Measurements from ENCODE around the gene OSBPL3. TPM values are rescaled to one million over a fixed set of nuclear protein-coding genes. Genes with fewer than 3 reads are reported as not detected.
"Not testable (repeated sequence)": the region's sequence is repeated elsewhere in the genome, so short reads cannot be mapped to it uniquely, and the experiment has no call there.

Gene OSBPL3
- polyA plus RNA-seq, 12 donors = 2.5 to 10.3 (median 4.9) TPM; not detected in 1

DNA sequence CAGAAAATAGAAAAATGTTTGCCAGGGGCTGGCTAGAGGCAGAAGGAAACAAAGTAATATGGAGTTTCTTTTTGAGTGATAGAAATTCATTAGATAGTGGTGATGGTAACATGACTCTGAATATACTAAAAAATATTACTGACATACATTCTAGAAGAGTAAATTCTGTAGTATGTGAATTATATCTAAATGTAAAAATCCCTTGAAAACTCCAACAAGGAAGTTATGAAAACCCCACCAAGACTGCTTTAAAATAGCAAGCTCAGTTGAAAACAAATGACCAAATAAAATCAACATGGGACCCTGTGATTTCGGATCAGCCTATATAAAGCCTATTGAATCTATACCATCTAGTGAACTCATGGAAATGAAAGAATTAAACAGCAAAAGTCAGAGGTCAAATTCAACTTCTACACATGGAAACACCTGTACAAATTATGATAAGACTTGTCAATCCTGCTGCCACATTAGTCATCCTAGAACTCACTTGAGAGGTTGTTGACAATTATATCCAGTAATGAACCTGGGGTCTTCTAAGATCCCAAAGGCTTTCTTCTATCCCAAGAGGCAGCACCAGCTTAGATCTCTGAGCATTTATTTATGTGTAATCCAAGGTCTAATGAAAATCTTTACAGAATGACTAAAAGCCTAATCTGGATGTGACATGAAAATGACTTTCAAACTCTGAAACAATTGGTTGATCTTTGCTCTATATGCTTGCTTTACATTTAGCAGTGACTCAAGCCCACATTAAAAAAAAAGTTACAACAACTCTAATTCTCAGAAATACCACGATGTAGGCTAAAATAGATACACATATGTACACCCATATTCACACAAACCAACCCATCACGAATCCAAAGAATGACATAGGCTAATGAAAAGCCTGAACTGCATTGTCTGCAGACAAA lies 59.3 kb downstream of the OSBPL3 start:
- no peak for DNase-seq

DNA sequence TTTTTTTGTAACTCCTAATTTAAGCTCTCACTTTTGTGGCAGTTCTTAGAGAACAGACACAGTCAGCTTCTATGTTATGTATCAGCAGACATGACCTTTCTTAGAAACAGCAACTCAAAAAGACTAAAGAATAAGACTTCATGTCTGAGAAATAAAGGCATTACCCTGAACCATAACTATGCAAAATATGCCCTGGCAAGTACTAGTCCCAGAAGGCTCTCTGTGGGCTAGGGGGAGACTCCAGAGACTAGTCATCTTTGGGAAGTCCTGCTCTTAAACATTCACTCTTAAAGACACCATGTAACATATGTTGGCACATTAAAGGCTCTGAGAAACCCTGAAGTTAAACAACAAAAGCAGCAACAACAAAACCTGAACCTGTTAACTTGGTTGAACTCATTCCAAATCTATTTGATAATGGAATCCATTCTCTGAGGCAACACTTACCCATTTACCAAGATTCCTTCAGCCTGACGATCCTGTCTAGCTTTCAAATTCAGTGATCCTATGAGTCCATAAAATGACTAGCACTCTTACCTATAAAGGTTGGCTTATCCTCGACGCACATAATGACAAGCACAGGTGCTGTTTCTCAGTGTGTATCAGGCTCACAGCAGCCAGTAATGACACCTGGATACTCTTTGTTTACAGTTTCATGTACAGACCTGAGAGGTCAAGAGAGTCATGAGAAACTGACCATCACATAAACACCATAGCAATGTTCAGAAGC lies 62.3 kb downstream of the OSBPL3 start:
- DNase-seq = no peak

DNA sequence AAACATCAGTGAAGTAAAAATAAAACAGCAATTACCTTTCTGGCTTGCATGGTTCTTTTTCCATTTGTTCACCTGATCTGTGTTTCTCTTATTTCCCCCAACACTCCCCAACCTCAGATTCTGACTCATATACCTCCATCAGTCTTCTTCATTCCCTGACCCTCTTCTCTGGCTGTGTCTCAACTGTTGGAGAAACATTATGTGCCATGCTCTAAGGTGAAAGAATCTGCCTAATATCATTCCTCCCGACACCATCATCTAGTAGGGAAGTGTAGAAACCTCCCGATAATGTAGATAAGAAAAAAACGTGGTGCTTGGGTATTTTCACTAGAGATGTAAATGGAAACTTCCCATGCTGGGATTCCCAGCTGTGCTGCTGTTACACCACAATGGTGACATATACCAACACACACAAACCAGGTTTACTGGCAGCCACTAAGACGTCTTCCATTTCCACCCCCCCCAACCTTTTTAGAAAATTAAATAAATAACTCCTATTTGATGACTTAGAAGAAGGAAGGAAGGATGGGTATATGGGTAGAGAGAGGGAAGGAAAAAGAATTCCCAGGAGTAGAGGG lies 63.4 kb downstream of the OSBPL3 start:
- DNase-seq = no peak

DNA sequence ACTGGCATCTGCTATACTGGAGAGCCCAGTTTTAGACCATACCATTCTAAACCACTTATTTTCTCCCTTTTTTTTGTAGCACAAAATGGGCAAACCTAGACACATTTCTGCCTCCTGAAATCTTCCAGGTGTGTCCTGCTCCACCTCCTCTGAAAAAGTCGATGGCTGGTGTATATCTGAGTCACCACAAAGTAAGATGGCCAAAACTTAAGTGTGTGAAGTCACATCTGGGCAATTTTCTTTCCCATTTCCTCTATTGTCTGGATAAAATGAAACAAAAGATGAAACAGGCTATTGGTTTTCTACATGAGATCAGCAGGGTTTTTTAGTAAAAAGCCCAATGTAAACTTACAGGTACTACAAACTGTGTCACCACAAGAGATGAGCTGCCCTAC lies 65.5 kb downstream of the OSBPL3 start:
- DNase-seq = no peak

DNA sequence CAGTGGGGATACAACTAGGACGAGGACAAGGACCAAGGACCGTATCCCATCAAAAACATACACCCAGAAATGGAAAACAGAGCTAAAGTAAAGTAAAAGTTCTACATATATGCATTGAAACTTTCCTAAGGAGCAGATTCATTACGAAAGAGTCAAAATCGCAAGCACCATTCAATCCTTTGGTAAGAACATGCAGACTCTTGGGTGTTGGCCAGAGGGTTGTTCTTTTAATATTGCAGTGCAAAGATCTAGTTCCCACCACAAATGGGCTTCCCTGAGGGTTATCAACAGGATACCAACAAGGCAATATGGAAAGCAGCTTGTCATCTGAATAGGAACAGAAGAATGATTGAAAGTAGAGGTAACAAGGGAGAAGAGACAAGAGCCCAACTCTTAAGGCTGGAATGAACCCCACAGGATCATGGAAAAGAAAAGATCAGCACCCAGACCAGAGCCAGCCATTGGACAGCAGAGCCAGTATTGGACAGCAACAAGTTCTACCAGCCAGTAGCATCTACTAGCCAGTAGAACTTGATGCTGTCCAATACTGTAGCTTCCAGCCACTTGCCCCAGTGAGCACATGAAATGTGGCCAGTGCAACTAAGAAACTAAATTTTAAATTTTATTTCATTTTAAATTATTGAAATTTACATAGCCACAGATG lies 66.0 kb downstream of the OSBPL3 start:
- no peak for DNase-seq

DNA sequence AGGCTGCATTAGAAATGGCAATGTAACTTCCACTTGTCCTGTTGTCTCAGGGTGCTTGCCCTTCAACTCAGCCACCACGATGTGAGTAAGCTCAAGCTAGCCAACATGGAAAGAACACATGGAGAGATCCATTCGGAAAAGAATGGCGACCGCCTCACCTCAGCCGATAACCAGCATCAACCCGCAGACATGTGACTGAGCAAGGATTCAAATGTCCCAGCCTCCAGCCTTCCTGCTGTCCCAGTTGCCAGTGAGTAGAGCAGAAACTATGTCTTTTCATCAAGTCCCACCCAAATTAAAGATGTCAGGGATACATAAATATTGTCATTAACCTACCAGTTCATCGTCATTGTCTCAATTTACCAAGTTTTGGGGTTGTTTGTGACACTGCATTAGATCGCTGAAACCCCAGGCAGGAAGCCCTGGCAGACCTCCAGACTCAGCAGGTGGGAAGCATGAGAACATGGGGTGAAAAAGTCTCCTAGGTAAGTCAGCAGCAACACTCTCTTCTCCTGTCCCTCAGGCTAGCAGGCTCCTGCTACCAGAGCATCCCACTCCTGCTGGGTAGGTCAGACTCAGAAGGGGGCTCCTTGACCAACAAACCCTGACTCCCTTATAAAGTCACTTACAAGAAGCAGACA lies 67.0 kb downstream of the OSBPL3 start:
- no peak for DNase-seq

DNA sequence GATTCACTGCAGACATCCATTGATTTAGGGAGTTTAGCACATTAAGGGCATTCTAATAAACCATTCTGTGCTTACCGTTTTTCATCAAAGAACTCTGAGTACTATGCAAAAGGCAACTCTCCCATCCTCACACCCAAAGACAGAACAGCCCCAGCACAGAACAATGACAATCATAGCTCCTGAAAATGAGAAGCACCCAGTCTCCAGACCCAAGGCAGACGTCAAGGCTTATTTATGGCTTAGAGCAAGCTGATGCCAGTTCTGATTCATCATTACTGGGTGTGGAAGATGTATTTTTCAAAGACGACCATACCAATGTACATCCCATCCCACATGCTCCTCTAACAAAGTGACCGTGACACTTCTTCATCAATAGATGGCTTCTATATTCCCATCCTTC lies 67.6 kb downstream of the OSBPL3 start:
- no peak for DNase-seq

DNA sequence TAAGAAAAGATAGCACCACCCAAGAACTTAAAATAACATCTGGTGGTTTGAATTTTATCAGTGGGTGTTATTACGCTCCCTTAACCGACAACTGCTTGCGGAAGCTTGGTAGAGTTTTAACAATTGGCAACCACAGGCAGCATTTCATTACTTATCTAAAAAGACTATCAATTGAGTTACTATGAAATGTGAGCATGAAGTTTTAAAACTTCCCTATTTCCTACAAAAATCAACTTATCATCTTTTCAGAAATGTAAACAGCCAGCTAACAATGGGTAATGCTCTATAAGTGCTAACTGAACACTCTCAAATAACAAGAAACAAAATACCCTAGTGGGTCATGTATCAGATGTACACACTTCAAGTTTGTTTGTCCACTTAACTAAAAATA lies 68.8 kb downstream of the OSBPL3 start:
- no peak for DNase-seq

DNA sequence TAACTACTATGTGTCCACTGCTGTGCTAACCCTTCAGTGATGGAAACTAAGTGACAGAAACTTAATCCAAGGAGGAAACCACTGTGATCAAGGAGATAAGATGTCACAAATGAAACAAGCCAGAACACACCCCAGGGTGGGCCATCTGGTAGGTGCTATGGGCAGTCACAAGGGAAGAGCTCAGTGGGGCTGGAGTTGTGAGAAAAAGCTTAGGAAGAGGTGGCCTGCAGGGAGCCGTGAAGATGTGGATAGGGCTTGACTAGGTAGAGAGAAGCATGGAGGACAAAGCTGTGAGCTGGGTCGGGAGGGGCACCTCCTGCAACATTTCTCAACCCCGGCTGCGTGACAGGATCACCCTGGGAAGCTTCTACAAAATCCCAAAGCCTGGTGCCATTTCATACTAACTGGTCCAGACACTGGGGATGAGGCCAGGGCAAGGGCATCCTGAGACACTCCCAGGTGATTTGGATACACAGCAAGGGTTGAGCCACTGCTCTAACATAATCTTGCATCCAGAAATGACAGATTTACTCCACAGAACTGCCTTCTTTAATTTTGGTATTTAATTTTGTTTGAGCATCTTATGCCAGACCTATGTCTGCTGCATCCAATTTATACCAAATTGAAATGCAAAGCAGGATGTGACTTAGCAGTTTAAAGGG lies 69.3 kb downstream of the OSBPL3 start:
- DNase-seq = no peak

DNA sequence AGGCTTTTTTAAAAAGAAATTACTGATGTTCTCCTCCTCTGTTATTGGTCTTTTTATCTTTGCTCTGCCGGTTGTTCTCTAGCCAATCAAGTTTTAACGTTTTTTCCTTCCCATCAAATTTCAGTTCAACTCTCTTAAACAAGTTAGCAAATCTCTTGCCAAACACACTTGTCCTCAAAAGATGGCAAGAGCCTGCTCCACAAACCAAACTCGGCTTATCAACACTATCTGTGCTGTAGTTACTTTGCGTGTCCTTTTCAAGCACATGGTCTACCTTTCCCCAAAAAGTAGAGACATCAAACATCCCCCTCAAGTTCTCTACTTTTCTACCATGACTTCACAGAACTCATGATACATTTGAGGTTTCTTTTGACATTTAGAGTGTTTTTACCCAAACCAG lies 71.3 kb downstream of the OSBPL3 start:
- no peak for DNase-seq

DNA sequence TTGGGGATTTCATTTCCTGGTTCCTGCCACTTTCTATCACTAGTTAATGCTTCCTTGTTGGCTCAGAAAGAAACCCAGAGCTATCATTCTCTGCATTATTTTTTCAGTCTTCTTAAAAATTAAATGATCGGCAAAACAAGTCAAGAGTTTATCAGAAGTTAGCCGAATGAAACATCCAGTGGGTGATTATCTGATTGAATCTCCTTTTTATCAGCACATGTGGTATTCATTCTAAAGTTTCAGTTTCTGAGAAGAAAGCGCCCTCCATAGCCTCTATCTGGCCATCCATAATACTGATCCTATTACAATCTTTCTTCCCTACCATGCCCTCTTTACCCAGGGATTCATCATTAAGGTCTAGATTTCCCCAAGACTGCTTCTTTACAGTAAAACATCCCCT lies 71.8 kb downstream of the OSBPL3 start:
- no peak for DNase-seq

DNA sequence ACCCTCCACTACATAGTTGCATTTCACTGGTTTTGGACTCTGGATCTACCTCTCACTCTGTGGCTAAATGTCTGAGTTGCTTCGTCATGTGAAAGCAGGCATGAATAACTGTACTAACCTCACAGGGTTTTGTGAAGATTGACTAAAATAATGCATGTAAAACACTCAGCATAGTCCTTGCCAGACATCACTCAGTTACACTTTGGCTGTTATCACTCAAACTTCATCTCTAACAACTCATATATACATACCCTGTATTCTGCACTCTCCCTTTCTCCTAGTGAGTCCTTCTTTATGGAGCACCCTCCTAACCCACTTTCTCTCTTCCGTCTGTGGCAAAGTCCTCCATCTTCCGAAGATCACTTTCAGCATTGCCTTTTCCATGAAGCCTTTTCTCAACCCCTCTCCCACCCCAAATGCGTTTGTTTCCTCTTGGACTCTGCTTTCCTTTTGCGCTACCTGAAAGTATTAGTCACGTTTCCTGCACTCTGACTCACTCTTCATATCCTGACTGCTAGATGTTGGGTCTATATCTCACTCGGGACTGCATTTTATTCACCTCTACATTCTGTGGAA lies 72.6 kb downstream of the OSBPL3 start:
- no peak for DNase-seq

DNA sequence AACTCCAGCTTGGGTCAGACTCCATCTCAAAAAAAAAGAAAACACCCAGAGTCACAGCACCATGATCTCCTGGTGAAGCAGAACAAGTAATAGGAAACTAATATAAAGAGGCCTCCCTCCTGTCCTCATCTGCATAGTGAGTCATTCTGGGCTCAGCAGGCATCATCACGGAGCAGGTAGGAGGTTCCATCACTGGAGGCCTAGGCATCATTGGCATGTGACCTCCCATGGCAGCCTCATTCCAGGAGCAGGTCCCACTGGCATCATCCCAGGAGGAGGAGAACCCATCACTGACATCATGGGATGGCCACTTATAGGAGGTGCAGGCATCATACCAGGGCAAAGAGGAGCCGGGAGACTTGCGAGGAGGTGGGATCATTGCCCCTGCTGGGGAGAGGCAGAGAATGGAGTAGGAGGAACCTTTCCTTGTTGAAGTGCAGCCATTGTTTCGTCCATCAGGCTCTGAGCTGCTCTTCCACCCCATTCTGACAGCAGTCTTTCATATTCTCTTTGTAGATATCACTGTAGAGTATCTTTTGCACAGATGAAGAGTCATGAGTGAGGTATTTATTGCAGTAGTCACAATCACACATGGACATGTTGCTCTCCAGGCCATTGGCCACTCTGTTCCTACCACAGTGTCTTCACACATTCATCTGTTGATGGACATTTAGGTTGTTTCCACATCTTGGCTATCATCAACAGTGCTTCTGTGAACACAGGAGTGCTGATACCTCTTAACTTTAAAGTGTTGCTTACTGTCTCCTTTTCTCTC lies 73.8 kb downstream of the OSBPL3 start:
- DNase-seq = no peak

DNA sequence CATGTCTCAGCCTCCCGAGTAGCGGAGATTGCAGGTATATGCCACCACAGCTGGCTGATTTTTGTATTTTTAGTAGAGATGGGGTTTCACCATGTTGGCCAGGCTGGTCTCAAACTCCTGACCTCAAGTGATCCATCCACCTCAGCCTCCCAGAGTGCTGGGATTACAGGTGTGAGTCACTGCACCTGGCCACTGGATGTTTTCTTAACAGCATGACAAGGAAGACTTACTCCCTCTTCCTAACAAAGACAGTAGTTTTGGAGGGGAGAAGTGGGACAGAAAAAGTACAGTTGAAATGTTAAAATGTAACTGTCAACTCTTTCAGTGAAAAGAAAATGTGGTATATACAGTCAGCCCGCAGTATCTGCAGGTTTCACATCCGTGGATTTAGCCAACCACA lies 76.0 kb downstream of the OSBPL3 start:
- DNase-seq = not testable (repeated sequence)

DNA sequence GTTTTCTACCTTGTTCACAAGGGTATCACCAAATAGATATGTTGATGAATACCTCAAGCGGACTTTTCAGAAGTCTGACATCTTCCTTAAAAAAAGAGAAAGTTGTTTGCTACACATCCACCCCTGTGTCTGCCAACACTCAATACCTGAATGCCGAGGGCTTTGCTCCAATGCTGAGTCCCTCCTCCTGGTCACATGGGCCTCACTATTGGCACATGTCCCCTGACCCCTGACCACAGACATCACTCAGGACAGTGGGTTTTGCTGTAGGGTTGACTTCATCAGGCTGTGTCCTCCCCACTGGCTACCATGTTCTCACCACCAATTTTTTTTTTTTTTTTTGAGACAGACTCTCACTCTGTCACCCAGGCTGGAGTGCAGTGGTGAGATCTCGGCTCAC lies 76.4 kb downstream of the OSBPL3 start:
- no peak for DNase-seq

DNA sequence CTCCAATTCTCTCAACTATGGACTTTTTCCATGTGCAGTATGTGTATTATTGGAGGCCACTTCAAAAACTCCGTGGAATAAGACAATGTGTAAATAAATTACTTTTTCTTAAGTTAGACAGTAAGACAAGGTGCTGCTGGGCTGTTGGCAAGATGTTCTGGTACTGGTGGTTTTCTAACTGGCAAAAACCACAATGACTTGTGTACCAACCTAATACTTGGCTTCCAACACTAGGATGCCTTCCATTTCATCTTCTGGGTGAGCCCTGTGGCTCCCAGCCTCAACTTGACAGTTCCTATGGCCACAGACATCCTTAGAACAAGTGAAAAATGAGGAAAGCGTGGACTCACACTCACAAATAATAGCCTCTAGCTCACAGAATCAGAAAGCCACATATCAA lies 77.0 kb downstream of the OSBPL3 start:
- DNase-seq = no peak

DNA sequence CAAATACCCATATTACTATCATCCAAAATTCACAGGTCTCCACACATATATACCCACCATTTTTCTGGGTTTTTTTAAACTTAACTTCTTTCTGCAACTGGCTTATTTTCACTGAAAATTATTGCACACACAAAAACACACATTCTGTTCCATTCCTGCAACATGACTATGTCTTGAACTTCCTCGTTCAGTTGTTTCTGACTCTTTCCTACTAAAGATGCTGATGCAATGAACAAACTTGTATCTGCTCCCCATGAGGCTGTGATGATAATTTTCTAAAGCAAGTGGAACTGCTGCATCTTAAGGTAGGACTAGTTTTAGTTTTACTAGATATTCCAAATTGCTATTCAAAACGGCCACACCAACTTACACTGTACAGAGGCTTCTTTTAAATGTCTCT lies 77.7 kb downstream of the OSBPL3 start:
- DNase-seq = no peak

DNA sequence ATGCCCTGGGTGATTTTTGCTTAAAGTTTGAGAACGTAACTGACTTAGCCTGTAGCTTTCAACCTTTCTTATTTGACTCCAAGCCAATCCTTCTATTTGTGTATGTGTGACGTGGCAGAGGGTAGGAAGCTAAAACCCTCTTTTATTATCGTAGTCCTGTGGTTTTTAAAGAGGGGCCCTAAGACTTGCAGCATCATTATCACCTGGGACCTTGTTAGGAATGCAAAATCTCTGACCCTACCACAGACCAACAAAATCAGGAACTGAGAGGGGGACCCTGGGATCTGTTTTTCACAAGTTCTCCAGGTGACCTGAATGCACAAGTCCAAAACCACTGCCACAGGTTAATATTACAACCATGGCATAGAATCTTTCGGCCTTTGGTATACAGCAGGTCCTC lies 80.1 kb downstream of the OSBPL3 start:
- DNase-seq = no peak

DNA sequence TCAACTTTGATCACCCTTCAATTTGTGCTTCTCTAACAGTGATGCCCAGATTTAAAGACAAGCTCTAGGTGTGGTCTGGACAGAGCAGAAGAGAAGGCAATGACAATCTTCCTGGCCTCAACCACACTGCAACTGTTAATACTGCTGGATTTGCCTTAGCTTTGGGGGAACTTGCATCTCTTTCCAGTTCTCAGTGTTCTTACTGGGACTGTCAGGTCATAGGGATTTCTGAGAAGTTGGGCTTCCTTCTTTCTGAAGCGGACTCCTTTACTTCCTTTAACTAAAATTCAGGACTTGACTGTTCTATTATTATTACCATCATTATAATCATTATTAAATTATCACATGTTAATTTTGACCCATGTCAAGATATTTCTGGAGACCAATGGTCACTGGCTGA lies 80.8 kb downstream of the OSBPL3 start:
- DNase-seq = no peak

DNA sequence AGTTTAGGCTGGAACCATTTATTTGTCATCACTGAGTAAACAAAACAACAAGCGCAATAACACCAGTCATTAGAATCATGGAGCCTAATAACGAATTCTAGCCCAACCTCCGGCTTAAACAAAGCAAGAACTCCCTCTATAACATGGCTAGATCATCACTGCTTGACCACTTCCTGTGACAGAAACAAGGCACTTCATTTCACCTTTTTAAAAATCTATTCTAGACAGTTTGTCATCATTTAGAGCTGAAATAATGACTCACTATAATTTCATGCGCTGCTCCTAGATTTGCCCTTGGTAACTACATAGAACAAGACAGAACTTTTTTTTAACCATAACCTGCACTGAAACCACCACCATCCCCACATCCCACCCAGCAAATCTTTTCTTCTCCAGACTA lies 81.3 kb downstream of the OSBPL3 start:
- DNase-seq = no peak
